Activated T-cell treated with anti-CD3 and anti-CD28 coated beads, Interleukin-2, amount 50 U/mL, for 4 hours (primary cell): ENCODE results near the gene COG5. TPM values are rescaled to one million over a fixed set of nuclear protein-coding genes. Genes with fewer than 3 reads are reported as not detected.
A peak's percentile ranks its signal among the peaks of the same experiment; 100 is the strongest.

Source experiments
- ATAC-seq, 2 donors: fragments of 200-7000 bp; cut with Tn5 transposase; one replicate each; pipeline ENCODE4 v1.10.0; 2021
- DNase-seq: peaks from one replicate; pipeline ENCODE4 v3.0.0-alpha.2; 2020
- H3K27me3 Mint-ChIP-seq: one replicate; pipeline ENCODE4 v1.8.0; 2021; ENCODE audit warnings: low read depth, mixed read lengths
- H3K36me3 Mint-ChIP-seq: one replicate; pipeline ENCODE4 v1.8.0; 2022; ENCODE audit warnings: mixed read lengths; ENCODE audit not compliant: insufficient read depth
- H3K4me1 Mint-ChIP-seq: one replicate; pipeline ENCODE4 v1.8.0; 2021; ENCODE audit warnings: low read depth, mixed read lengths
- H3K4me3 Mint-ChIP-seq: one replicate; pipeline ENCODE4 v1.8.0; 2021; ENCODE audit warnings: mild to moderate bottlenecking, moderate library complexity, mixed read lengths
- H3K9me3 Mint-ChIP-seq: one replicate; pipeline ENCODE4 v1.8.0; 2021; ENCODE audit warnings: mixed read lengths
- total RNA-seq, 3 donors: library from RNA; stranded (reverse); gene quantifications; one replicate each; pipeline ENCODE4 v1.2.1, GENCODE V29; 2021

The COG5 gene
- total RNA-seq, 3 donors from 2014 or later, result 30.3 to 40.9 (median 40.0) TPM

DNA sequence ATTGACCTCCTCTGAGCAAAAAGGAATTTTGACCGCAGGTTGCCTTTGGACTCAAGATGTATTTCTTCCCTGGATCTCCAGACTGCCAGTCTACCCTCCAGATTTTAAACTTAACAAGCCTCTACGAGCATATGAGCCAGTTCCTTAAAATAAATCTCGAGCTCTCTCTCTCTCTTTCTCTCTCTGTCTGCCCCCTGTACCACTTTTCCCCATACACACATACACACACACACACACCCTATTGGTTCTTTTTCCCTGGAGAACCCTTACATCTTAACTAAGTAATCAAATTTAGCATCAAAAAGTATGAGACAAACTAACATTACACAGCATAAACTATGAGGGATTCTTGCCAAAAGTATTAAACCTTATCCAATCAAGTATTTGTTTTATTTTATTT, 27.7 kb upstream of the COG5 start:
- Mint-ChIP-seq H3K4me1 (no peaks in the 10 kb centered on the region), H3K4me3 (no peak overlapping the region), H3K9me3 (no peaks in the 10 kb centered on the region), H3K36me3 (peaks cover 21% of the 10 kb centered on the region), H3K27me3 (no peaks in the 10 kb centered on the region)
- DNase-seq, result no peak
- ATAC-seq, result no peak

DNA sequence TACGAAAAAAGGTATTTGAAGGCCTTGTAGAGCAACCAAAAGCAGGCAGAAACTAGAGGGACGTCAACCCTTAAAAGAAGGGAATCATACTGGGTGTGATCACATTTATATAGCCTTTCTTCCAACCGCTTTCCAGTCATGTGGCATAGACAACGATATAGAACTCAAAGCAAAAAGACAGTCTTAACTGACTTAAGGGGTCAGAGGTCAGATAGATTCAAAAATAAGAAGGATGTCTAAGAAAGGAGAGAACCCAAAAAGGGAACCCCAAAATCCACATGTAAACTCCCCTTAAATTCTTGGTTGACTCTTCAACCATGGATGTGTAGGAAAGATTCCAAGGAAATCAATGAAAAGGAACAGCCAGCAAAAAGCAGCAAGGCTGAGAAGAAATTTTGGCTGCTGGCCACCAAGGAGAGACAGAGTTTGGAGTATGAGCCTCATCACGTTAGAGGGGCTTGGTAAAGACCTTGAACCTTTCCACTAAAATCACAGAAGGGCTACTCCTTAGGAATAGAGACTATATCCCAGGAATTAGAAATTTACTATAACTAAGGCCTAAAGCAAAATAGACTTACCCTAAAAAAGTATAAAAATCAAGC, 24.9 kb upstream of the COG5 start:
- Mint-ChIP-seq H3K27me3 (no peaks in the 10 kb centered on the region), H3K9me3 (no peaks in the 10 kb centered on the region), H3K4me1 (no peaks in the 10 kb centered on the region), H3K36me3 (peaks cover 14% of the 10 kb centered on the region), H3K4me3 (no peak overlapping the region)
- DNase-seq (no peak), ATAC-seq (no peak)

DNA sequence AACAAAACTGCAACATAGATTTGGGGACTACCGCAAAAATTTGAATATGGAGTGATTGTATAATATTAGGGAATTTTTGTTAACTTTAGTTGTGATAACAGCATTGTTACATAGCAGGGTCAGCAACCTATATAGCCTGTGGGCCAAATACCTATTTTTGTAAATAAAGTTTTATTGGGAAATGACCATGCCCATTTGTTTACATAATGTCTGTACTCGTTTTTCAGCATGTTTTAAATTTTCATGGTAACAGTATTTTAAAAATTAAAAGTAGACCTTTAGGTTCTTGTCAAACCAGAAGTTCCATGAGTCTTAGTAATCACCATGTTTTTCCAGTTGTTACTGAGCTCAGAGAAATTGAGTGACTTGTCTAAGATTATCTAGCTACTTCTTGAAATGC, 21.0 kb upstream of the COG5 start:
- Mint-ChIP-seq H3K9me3 (no peaks in the 10 kb centered on the region), H3K27me3 (no peaks in the 10 kb centered on the region), H3K4me1 (peaks cover 16% of the 10 kb centered on the region)

DNA sequence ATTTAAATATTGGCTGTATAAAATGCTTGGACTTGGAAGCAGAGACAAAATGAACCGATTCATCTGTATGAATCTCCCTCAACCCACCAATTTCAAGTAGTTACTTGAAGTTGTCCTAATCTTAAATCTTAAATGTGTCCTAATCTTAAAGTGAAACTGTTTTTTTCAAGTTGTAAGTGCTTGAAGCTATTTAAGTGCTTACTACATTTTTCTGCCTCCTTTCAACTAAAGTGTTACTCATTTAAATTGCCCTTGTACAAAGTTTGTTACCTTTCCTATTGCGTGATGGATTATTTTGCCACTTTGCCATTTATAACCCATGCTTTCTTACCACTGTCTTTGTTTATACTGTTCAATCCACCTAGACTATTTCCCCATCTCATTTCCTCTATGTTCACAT, 19.2 kb upstream of the COG5 start:
- DNase-seq (no peak), ATAC-seq (no peak)
- no peaks in the 10 kb centered on the region for H3K27me3 Mint-ChIP-seq
- H3K9me3 Mint-ChIP-seq, result no peaks in the 10 kb centered on the region
- peaks cover 8% of the 10 kb centered on the region for H3K36me3 Mint-ChIP-seq
- H3K4me3 Mint-ChIP-seq, result no peak overlapping the region
- peaks cover 19% of the 10 kb centered on the region for H3K4me1 Mint-ChIP-seq

More for the DNA sequence above, 21.0 kb upstream of the COG5 start:
- no peak overlapping the region for H3K4me3 Mint-ChIP-seq
- no peak for ATAC-seq
- H3K36me3 Mint-ChIP-seq, result peaks cover 13% of the 10 kb centered on the region
- DNase-seq, result no peak

DNA sequence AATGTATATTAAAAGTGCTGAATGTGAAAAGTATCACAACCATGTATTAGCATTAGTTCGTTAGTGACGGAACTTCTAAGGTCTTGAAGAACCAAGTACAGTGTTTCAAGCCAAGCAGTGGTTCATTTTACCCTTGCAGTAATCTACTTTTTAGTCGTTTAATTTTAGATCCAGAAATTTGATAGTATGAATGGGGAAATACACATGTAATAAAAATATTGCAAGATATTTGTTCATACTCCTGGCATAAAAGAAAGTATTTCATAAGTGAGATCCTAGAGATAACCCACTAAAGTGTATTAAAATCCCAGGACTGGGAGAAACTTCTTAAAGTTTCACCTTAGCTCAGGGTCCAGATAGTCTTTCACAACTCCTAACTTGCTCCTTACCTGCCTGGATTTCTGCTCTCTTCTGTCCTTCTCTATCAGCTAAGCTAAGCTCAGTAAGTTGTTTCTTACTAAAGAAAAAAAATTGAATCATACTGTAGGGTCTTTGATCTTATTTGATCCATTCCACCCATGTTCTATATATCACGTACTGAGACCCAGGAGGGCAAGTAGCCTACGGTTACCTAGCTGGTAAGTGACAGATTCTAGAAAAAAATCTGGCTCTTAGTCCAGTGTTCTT, 17.8 kb upstream of the COG5 start:
- Mint-ChIP-seq H3K4me1 (peaks cover 19% of the 10 kb centered on the region), H3K36me3 (peaks cover 8% of the 10 kb centered on the region), H3K9me3 (no peaks in the 10 kb centered on the region), H3K27me3 (no peaks in the 10 kb centered on the region), H3K4me3 (peak overlapping the region; percentile 80)
- ATAC-seq (no peak), DNase-seq (no peak)

DNA sequence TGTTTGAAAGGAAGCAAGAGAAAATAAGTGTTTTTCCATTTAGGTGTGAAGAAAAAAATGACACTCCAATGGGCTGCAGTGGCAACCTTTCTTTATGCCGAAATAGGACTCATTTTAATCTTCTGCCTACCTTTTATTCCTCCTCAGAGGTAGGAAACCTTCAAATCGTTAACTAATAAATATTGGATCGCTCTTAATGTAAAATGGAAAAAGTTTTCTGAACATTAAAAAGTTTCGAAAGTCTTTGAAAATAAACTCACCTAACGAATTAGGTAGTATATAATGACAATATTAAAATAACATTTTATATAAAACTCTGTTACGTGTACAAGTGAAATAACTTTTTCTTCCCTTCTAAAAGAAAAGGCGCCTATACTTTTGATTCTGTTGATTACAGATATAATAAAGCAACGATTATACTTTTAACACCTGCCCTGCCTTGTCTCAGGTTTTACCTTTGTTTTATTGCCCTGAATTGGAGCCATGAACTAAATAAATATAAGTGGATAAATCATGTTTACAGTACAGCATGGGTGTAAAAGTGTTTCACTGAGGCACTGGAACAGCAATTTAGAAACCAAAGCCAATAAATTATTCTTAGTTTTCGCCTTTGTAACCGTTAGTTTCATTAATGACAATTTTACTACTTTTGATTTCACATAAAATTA, 17.1 kb upstream of the COG5 start:
- DNase-seq (no peak), ATAC-seq (no peak)
- Mint-ChIP-seq H3K9me3 (no peaks in the 10 kb centered on the region), H3K4me3 (peak overlapping the region; percentile 80), H3K27me3 (no peaks in the 10 kb centered on the region), H3K36me3 (peaks cover 13% of the 10 kb centered on the region), H3K4me1 (peaks cover 19% of the 10 kb centered on the region)

DNA sequence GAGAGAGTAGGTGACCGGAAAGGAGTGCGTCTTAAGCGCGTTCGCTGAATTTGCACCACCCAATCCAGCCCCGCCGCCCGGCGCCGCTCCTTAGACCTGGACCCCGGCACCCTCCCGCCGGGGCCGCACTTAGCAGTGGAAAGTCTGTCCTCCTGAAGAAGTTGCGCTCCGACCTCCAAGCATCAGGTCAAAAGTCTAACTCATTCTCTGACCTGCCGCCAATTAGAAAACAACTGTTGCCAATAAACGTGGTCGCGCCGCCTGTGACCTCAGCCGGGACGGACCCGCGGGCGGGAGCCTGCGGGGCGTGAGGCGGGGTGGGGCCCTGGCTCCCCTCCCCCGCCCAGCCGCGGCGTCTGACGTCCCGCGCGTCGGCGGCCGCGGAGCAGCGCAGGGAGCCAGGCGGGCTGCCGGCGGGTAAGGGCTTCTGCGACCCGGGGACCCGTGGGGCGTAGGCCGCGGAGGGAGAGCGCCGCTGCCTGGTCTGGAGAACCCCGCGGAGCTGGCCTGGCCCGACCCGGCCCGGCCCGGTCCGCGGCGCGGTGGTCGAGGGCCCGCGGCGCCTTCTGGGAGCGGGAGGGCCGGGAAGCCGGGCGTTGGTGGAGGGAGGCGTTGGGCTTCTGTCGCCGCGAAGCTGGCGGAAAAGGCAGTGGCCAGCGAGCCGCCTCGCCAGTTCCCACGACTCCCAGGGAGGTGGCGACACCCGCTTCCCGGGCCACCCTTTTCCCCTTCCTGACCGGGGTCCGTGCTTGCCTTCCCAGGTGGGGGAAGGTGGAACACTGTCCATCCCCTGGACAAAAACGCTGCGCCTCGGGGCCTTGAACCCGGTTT, 16.4 kb upstream of the COG5 start, which contains the start of gene BCAP29:
TSS of gene BCAP29 (plus strand) at position 362 of the 831 bp plus-strand sequence. CDS start 527 bp downstream, outside the sequence.
- Mint-ChIP-seq H3K27me3 (no peaks in the 10 kb centered on the region), H3K4me1 (peaks cover 19% of the 10 kb centered on the region), H3K36me3 (peaks cover 7% of the 10 kb centered on the region), H3K9me3 (no peaks in the 10 kb centered on the region), H3K4me3 (peak within 1 kb of the TSS; percentile 90)
- ATAC-seq, result peak; percentile 98 to 99
- DNase-seq, result peak; percentile 51

DNA sequence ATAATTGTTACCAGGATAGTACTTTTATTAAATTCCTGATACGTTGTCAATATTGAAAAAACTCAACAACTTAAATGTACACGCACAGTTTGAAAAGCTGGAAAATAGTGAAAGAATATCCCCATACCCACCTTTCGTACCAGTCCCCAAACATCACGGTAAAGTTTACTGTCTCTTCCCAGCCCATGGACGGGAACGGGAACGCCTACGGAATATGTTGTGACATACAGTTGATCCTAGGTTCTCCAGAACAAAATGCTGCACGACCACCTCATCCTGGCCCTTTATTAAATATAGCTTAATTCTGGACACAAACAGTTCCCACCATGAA, 15.8 kb upstream of the COG5 start:
- H3K4me3 Mint-ChIP-seq, result peak overlapping the region; percentile 90
- peaks cover 19% of the 10 kb centered on the region for H3K4me1 Mint-ChIP-seq
- no peaks in the 10 kb centered on the region for H3K27me3 Mint-ChIP-seq
- DNase-seq (no peak), ATAC-seq (no peak)
- peaks cover 6% of the 10 kb centered on the region for H3K36me3 Mint-ChIP-seq
- H3K9me3 Mint-ChIP-seq, result no peaks in the 10 kb centered on the region

DNA sequence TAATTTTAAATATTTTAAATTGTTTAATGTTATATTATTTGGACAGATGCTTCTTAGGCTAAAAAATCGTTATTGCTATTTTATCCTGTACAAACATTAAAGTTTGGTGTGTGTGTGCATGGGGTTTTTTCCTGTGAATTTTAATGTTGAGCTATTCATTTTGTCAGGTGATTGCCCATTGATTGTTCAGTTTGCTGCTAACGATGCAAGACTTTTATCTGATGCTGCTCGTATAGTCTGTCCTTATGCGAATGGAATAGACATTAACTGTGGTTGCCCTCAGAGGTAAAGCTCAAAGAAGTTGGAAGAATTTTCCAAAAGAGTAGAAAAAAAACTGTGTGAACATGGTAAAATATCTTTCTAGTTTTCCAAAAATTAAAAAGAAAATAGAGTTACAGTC, 9.8 kb upstream of the COG5 start:
- Mint-ChIP-seq H3K4me3 (no peak overlapping the region), H3K36me3 (peaks cover 17% of the 10 kb centered on the region), H3K4me1 (peaks cover 2% of the 10 kb centered on the region), H3K9me3 (no peaks in the 10 kb centered on the region), H3K27me3 (no peaks in the 10 kb centered on the region)
- DNase-seq, result no peak
- ATAC-seq, result no peak

DNA sequence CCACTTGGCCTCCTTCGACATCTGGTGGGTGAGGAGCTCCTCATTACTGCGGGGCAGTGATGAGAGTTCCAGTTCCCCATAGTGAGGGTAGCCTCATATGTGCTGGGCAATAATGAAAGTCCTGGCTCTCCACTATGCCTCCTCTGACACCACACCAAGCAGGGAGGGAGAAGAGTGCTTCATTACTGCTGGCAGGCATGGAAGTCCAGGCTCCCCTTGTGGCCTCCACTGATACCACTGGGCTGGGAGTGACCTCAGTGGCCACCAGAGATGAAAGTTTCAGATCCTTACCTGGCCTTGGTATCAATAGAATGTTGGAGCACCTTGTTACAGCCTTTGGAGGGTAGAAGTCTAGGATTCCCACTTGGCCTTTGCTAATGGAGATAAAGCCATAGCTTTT, 6.6 kb upstream of the COG5 start:
- DNase-seq, result no peak
- H3K9me3 Mint-ChIP-seq, result no peaks in the 10 kb centered on the region
- peaks cover 18% of the 10 kb centered on the region for H3K36me3 Mint-ChIP-seq
- H3K4me1 Mint-ChIP-seq, result peaks cover 6% of the 10 kb centered on the region
- no peaks in the 10 kb centered on the region for H3K27me3 Mint-ChIP-seq
- no peak for ATAC-seq
- no peak overlapping the region for H3K4me3 Mint-ChIP-seq

DNA sequence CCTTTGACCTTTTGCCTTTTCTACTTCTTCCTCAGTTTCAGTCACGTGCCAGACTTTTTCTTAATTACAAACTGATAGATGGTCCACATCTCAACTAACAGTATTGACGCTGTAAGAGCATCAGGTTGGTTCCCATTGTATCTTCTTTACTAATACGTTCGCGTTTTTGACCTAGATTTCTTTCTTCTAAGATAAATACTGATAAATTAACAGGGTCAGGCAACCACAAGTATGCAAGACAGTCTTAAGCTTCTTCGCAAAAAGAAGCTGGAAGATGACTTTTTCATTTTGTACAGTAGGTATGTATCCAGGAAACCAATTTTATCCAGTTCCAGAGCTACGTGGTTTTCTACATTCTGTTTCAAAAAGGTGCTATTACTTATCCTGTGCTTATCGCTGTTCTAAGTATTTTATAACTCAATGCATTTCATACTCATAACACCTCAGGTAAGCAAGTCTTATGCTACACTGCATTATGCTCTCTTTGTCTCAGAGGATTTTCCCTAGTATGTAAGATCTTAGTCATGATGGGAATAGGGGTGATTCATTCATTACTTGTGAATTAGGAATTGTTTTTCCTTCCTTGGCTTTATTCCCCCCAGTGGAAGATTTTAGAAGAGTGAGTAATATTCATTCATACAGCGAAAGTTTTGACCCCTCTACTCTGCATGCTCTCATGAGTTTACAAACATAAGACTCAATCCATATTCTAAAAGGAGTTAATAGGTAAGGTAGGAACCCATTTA, 1.0 kb upstream of the COG5 start:
- Mint-ChIP-seq H3K27me3 (no peaks in the 10 kb centered on the region), H3K36me3 (peaks cover 9% of the 10 kb centered on the region), H3K4me3 (peak overlapping the region; percentile 84), H3K9me3 (no peaks in the 10 kb centered on the region), H3K4me1 (peaks cover 52% of the 10 kb centered on the region)
- ATAC-seq (no peak), DNase-seq (no peak)

DNA sequence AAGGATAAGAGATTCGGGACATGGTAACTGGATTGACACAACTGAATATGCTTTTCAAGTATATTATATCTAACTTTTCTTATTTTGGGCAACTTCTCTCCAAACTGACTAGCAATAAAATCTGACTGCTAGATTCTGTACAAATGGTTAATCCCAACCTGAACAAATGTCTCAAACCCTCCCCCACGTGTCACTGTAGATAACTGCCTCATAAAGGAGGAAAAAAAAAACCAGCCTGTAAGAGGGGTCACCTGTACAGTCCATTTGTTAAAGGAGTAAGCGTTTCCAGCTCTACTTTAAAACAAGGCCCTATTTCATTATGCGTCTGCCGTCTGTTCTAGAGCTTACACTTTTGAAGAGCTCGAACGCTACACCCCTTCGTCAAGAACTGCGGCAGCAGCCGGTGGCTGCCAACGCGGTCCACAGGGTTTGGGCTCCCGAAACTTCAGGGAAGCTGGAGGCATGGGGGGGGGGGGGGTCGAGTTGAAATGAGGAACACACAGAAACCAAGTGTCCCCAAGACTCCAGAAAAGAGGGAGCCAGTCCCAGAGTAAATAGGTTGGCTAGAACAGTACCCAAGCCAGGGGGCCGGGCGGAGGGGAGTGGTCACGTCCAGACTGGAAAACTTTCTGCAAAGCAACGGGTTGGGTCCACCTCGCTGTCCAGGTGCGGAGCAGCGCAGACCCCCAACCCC, 492 bp downstream of the COG5 start:
- Mint-ChIP-seq H3K4me3 (peak overlapping the region; percentile 84), H3K27me3 (no peaks in the 10 kb centered on the region), H3K36me3 (peaks cover 5% of the 10 kb centered on the region), H3K9me3 (no peaks in the 10 kb centered on the region), H3K4me1 (peaks cover 59% of the 10 kb centered on the region)
- ATAC-seq (peak; percentile 64 to 70), DNase-seq (no peak)

DNA sequence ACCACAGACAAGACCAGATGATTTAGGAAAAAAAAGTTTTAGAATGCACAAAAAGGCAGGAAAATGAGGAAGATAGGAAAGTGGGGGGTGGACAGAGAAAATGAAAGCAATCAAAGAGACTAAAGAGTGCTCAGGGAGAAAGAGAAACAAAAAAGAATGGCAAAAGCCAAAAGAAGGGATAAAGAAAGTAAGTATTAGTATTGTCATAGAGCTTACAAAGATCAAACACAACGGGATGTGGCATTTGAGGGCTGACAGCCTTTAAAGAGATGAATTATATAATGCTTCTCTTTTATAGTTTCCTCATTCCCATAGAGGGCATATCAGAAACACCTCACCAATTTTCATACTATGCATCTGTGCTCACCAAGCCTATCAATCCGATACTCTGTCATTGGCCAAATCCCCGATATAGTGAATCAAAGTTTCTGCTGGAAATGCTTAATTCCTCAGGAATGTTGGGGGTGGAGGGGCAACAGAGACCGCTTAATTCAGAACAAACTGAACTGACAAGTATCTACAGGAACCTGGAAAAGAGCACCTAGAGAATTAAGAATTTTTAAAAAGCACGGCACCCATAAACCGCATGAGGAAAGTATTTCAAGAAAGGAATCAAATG, 2.7 kb downstream of the COG5 start:
- DNase-seq, result no peak
- H3K4me1 Mint-ChIP-seq, result peaks cover 59% of the 10 kb centered on the region
- no peaks in the 10 kb centered on the region for H3K9me3 Mint-ChIP-seq
- H3K27me3 Mint-ChIP-seq, result no peaks in the 10 kb centered on the region
- H3K36me3 Mint-ChIP-seq, result peaks cover 6% of the 10 kb centered on the region
- peak overlapping the region; percentile 17 for H3K4me3 Mint-ChIP-seq
- ATAC-seq, result peak in 1 of 2 donors; percentile 12
